Uterus (tissue), 2 donors: ENCODE results near the gene KCNAB2.

Experiments used
- CTCF ChIP-seq, 4 experiments: fragments of 200-600 bp in 2 of 4; fragments of 450-650 bp in 2 of 4; sonication (generic) in 2 of 4; IDR thresholded peaks; one replicate each; pipeline ENCODE4 v1.5.1; 2016 to 2019; ENCODE audit warnings: antibody characterized with exemption in 4 of 4, mild to moderate bottlenecking in 2 of 4, moderate library complexity in 1 of 4
- POLR2A ChIP-seq, 2 donors: fragments of 450-650 bp; IDR thresholded peaks; one replicate each; pipeline ENCODE4 v1.6.1; 2016; ENCODE audit warnings: antibody characterized with exemption in 2 of 2, mild to moderate bottlenecking in 1 of 2, moderate library complexity in 1 of 2

GRCh38 chr1:6099787-6100765 lies 54.4 kb downstream of the KCNAB2 start:
- TF ChIP-seq CTCF (IDR thresholded peaks at IDR 0.05) (no peak), POLR2A (IDR thresholded peaks at IDR 0.05) (no peak)
